ENCODE measurements around the gene TDRD7. TPM values are rescaled to one million over a fixed set of nuclear protein-coding genes. Genes with fewer than 3 reads are reported as not detected.

TDRD7 gene
- total and polyA plus RNA-seq, 2 of the 8 experiments (the other 6 are each of a cell fraction or from before 2014, with no cell fraction given), result 1.2 to 2.3 TPM

DNA sequence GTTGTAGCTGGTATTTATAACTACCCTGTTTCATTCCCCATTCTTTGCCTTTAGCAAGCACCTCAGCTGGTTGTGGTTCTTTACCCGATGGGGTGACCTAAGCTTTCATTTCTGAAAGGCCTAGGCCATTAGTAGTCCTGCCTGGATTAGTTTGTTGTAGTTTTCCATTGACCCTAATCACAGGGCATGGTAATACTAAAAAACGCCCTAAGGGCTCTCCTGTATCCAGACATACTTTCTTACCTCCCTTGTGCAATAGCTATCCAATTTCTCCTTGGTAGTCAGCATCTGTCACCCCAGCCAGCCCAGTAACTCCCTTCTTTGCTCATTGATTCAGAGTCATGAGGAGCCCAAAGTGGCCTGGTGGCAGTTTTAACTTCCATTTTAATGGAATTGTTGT lies 113.6 kb downstream of the TDRD7 start (continued):
- TF ChIP-seq NRF1 (IDR thresholded peaks at IDR 0.05; ENCODE audit: low read depth, low read length) (no peak), EGR1 (IDR thresholded peaks at IDR 0.05; ENCODE audit: borderline replicate concordance, low read depth, low read length) (no peak)

Measured in H1 (cell line).